Measurements from ENCODE around the gene PTK6. TPM values are rescaled to one million over a fixed set of nuclear protein-coding genes. Genes with fewer than 3 reads are reported as not detected.

PTK6 gene
- total RNA-seq, 4 donors from 2014 or later: 0.06 to 1.2 (median 0.23) TPM

- intact Hi-C loops (cut with DNase I): no loop called here
- H3K9me3 ChIP-seq: no peaks in the 10 kb centered on the region
- 94% methylated on average over 23 of the region's 55 CpGs for WGBS
- H3K36me3 ChIP-seq: peaks cover 32 to 95% (median 87%) of the 10 kb centered on the region in 4 donors
- TF ChIP-seq POLR2AphosphoS5 (IDR thresholded peaks at IDR 0.05): no peak
- TF ChIP-seq EP300 (IDR thresholded peaks at IDR 0.05): no peak
- no peak for TF ChIP-seq POLR2A (IDR thresholded peaks at IDR 0.05; ENCODE audit: low read depth)
- TF ChIP-seq CTCF (IDR thresholded peaks at IDR 0.05): no peak
- H3K27me3 ChIP-seq: peaks cover 0 to 4% (median 0%) of the 10 kb centered on the region in 4 donors
- no peak overlapping the region for H3K27ac ChIP-seq (replicated peaks in 1 of 4)
- H3K4me3 ChIP-seq: no peak overlapping the region
- DNase-seq (ENCODE audit: extremely low spot score): no peak
- peaks cover 0 to 4% (median under 1%) of the 10 kb centered on the region in 4 donors for H3K4me1 ChIP-seq
Observed at GRCh38 chr20:63563225-63563935, 26.2 kb upstream of the PTK6 start.

- intact Hi-C loops (cut with DNase I): no loop called here
- H3K36me3 ChIP-seq: peaks cover 33 to 99% (median 88%) of the 10 kb centered on the region in 4 donors
- 93% methylated on average over 33 of the region's 54 CpGs for WGBS
Observed at GRCh38 chr20:63562461-63563224, 25.5 kb upstream of the PTK6 start.

GRCh38 chr20:63561624-63562396 lies 24.6 kb upstream of the PTK6 start:
- intact Hi-C loops (cut with DNase I): no loop called here
- H3K36me3 ChIP-seq: peaks cover 33 to 93% (median 84%) of the 10 kb centered on the region in 4 donors

More at GRCh38 chr20:63562461-63563224, 25.5 kb upstream of the PTK6 start:
- Histone ChIP-seq H3K4me3 (no peak overlapping the region), H3K27me3 (peaks cover 0 to 4% (median 0%) of the 10 kb centered on the region in 4 donors), H3K27ac (replicated peaks in 1 of 4) (no peak overlapping the region), H3K4me1 (no peaks in the 10 kb centered on the region), H3K9me3 (no peaks in the 10 kb centered on the region)
- DNase-seq (ENCODE audit: extremely low spot score): no peak
- no peak for TF ChIP-seq POLR2A (IDR thresholded peaks at IDR 0.05; ENCODE audit: low read depth)
- no peak for TF ChIP-seq POLR2AphosphoS5 (IDR thresholded peaks at IDR 0.05)
- TF ChIP-seq EP300 (IDR thresholded peaks at IDR 0.05): no peak
- TF ChIP-seq CTCF (IDR thresholded peaks at IDR 0.05): no peak

GRCh38 chr20:63560856-63561609 lies 23.9 kb upstream of the PTK6 start:
- WGBS: no CpG with 5 or more reads among the region's 26 CpGs
- TF ChIP-seq CTCF (IDR thresholded peaks at IDR 0.05): no peak
- no peak for TF ChIP-seq POLR2AphosphoS5 (IDR thresholded peaks at IDR 0.05)
- no peak for TF ChIP-seq POLR2A (IDR thresholded peaks at IDR 0.05; ENCODE audit: low read depth)
- no peak for TF ChIP-seq EP300 (IDR thresholded peaks at IDR 0.05)
- Histone ChIP-seq H3K4me3 (no peak overlapping the region), H3K4me1 (no peaks in the 10 kb centered on the region), H3K27me3 (peaks cover 0 to 4% (median 0%) of the 10 kb centered on the region in 4 donors), H3K9me3 (no peaks in the 10 kb centered on the region), H3K27ac (replicated peaks in 1 of 4) (no peak overlapping the region), H3K36me3 (peaks cover 33 to 85% (median 78%) of the 10 kb centered on the region in 4 donors)
- no peak for DNase-seq (ENCODE audit: extremely low spot score)
- intact Hi-C loops (cut with DNase I): no loop called here

More at GRCh38 chr20:63561624-63562396, 24.6 kb upstream of the PTK6 start:
- TF ChIP-seq POLR2AphosphoS5 (IDR thresholded peaks at IDR 0.05) (no peak), EP300 (IDR thresholded peaks at IDR 0.05) (no peak)
- H3K27me3 ChIP-seq: peaks cover 0 to 4% (median 0%) of the 10 kb centered on the region in 4 donors
- DNase-seq (ENCODE audit: extremely low spot score): no peak
- H3K27ac ChIP-seq (replicated peaks in 1 of 4): no peak overlapping the region
- 80% methylated on average over 6 of the region's 36 CpGs for WGBS
- H3K4me3 ChIP-seq: no peak overlapping the region
- no peaks in the 10 kb centered on the region for H3K4me1 ChIP-seq
- no peaks in the 10 kb centered on the region for H3K9me3 ChIP-seq
